T-helper 22 cell (primary cell): ENCODE data around the gene SF3B3.
"Not testable (repeated sequence)": the region's sequence is repeated elsewhere in the genome, so short reads cannot be mapped to it uniquely, and the experiment has no call there.

Experiments
- DNase-seq: peaks from one replicate; pipeline ENCODE4 v3.0.0-alpha.2; 2020; ENCODE audit warnings: low read depth

SF3B3 gene

GRCh38 chr16:70512456-70512855 lies 11.2 kb upstream of the SF3B3 start:
- DNase-seq: no peak

- DNase-seq: no peak
Measured at GRCh38 chr16:70520612-70521297, 2.9 kb upstream of the SF3B3 start.

GRCh38 chr16:70522216-70523075 lies 1.2 kb upstream of the SF3B3 start:
- no peak for DNase-seq

GRCh38 chr16:70523076-70523742 lies 407 bp upstream of the SF3B3 start, which contains the start of gene COG4:
TSS of gene COG4 (minus strand) at chr16:70523554. CDS start at chr16:70523543, 11 bp downstream.
- peak; percentile 86 for DNase-seq

GRCh38 chr16:70524399-70524825 lies 796 bp downstream of the SF3B3 start:
- peak; percentile 17 for DNase-seq

GRCh38 chr16:70526403-70526802 lies 2.8 kb downstream of the SF3B3 start:
- DNase-seq: no peak

GRCh38 chr16:70527315-70527996 lies 3.8 kb downstream of the SF3B3 start:
- DNase-seq: no peak

- DNase-seq: no peak
Measured at GRCh38 chr16:70529051-70529777, 5.6 kb downstream of the SF3B3 start.

- DNase-seq: not testable (repeated sequence)
Measured at GRCh38 chr16:70529954-70530353, 6.3 kb downstream of the SF3B3 start.

- DNase-seq: no peak
Measured at GRCh38 chr16:70534971-70535370, 11.4 kb downstream of the SF3B3 start.

- no peak for DNase-seq
Measured at GRCh38 chr16:70540994-70541393, 17.4 kb downstream of the SF3B3 start.

GRCh38 chr16:70544548-70544947 lies 20.9 kb downstream of the SF3B3 start:
- DNase-seq: no peak

- no peak for DNase-seq
Measured at GRCh38 chr16:70548936-70549335, 25.3 kb downstream of the SF3B3 start.

- no peak for DNase-seq
Measured at GRCh38 chr16:70550082-70550481, 26.5 kb downstream of the SF3B3 start.

GRCh38 chr16:70551788-70552187 lies 28.2 kb downstream of the SF3B3 start:
- DNase-seq: no peak

- DNase-seq: no peak
Measured at GRCh38 chr16:70552675-70553074, 29.1 kb downstream of the SF3B3 start.

- DNase-seq: no peak
Measured at GRCh38 chr16:70553645-70554044, 30.0 kb downstream of the SF3B3 start.

- no peak for DNase-seq
Measured at GRCh38 chr16:70556063-70556462, 32.4 kb downstream of the SF3B3 start.

- DNase-seq: no peak
Measured at GRCh38 chr16:70561623-70562022, 38.0 kb downstream of the SF3B3 start.

GRCh38 chr16:70563636-70564035 lies 40.0 kb downstream of the SF3B3 start:
- DNase-seq: no peak

- no peak for DNase-seq
Measured at GRCh38 chr16:70565053-70565452, 41.4 kb downstream of the SF3B3 start.
